ACHN (cell line): ENCODE measurements around the gene PLS3.
A peak's percentile ranks its signal among the peaks of the same experiment; 100 is the strongest.

Experiments
- DNase-seq: peaks from one replicate; pipeline ENCODE4 v3.0.0-alpha.2; 2015
- in situ Hi-C: cut with HindIII; loops from 2 replicates; pipeline ENCODE4 v1.10.0; 2017; ENCODE audit warnings: low sequenced_read_pairs, low pct_ligation_motif_present, low pct_unique_long_range_greater_than_20kb

Gene PLS3

DNA sequence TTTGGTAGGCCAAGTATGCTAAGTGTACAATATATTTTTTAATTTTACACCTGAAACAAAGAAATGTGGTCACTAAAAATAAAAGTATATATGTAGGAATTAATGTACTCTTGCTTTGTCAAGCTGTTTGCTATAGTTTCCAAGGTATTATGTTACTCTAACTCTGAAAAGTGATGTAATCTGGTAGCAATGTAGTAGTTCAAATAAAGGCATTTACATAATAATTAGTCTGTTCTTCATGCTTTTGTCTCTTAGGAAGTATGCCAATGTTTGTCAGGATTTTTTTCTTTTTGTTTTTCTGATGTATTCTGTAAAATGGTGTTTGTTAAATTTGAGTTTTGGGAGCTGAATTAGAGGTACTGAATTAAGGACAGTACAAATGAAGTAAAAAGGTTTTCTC is 89.5 kb downstream of the PLS3 start:
- in situ Hi-C loops = no loop called here

DNA sequence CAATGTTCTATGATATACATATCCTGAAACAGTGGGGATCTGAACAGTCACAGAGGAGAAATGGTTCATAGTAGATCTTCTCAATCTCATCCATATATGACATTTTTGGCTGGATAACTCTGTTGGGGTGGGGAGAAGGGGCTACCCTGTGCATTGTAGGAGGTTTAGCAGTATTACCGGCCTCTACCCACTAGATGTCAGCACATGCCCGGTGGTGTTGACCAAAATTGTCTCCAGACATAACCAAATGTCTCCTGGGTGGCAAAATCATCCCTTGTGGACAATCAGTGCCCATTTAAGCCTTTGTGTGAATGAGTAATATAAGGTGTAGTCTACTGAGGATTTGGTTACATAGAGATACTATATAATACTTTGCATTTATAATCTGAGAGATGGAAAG is 89.9 kb downstream of the PLS3 start:
- peak; percentile 25 for DNase-seq
- in situ Hi-C loops = no loop called here

More for the DNA sequence above, 89.5 kb downstream of the PLS3 start:
- DNase-seq = no peak

GRCh38 chrX:115652221-115652620 is 91.2 kb downstream of the PLS3 start:
- DNase-seq = no peak
- in situ Hi-C loops = no loop called here

DNA sequence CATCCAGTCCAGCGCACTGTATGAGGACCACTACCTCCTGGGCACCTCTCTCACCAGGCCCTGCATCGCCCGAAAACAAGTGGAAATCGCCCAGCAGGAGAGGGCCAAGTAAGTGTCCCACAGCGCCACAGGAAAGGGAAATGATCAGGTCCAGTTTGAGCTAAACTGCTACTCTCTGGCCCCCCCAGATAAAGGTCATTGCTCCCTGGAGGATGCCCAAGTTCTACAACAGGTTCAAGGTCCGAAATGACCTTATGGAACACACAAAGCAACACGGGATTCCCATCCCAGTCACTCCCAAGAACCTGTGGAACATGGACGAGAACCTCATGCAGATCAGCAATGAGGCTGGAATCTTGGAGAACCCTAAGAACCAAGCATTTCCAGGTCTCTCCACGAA is 104.1 kb downstream of the PLS3 start:
- no peak for DNase-seq
- in situ Hi-C loops = no loop called here

GRCh38 chrX:115679460-115679859 is 118.5 kb downstream of the PLS3 start:
- peak; percentile 23 for DNase-seq
- in situ Hi-C loops = no loop called here

GRCh38 chrX:115687595-115687994 is 126.6 kb downstream of the PLS3 start:
- in situ Hi-C loops = no loop called here
- no peak for DNase-seq

DNA sequence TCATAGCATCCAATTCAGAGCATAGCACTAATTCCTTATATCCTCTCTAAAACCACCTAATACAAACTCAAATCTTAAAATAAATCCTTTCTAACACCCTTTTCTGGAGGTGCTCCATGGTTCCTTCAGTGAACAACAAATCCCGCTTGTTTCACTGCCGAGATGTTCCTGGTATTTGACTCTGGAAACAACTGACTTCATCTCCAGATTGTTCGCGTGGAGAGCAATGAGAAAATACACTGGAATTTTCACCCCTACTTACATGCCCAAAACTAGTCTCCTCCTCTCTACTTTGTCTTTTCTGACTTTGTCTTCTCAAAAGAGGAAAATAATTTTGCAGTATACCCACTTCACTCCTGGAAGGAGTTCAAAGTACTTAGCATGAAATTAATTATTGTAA is 129.0 kb downstream of the PLS3 start:
- DNase-seq = no peak
- in situ Hi-C loops = no loop called here

DNA sequence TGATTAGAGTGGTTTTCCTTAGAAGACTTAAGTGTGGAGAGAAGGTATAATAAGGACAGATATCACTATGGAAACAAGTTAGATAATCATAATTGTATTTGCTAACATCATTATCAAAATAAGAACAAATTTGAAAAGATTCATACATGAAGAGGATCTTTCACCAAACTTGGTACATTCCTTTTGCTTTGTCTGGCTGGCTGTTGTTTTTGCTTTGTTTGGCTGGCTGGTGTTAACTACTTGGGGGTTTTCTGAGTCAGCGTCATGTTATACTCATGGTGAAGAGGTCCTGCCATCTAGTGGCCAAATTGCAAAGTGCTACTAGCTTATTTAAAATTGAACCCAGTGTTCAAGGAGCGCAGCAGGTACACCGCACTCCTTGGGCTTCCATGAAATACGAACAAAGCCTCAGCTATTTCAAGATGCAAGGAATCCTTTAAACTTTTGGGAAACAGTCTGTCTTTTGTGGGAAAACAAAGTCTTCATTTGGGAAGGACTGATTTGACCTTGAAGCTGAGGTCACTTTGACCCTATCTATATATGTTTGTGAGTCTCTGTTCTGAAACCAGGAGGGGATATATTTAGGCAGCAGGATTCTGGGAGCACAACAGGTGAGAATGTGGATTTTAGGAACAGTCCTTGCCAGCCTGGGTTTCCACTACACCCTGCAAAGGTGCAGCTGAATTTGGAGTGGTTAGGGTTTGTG is 129.7 kb downstream of the PLS3 start:
- DNase-seq = peak; percentile 54
- in situ Hi-C loops = no loop called here

GRCh38 chrX:115693476-115693875 is 132.5 kb downstream of the PLS3 start:
- DNase-seq = no peak
- in situ Hi-C loops = no loop called here

DNA sequence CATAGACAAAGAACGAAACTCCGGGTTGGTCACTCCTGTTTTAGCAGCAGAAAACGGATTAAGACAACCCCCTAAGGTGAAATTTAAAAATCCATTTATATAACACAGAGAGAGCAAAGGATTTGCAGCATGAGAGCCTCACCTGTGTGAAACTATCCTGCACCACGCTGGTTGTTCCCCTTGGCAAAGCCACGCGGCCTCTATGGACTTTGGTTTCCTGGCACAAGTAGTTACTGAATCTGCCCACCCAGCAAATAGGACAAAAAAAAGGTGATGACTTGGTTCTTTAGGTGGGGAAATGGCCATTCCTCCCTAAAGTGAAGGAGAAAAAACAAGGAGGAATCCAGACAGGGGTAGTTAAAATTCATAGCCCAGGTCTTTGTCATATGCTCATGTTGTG is 133.1 kb downstream of the PLS3 start:
- in situ Hi-C loops = no loop called here
- DNase-seq = no peak

DNA sequence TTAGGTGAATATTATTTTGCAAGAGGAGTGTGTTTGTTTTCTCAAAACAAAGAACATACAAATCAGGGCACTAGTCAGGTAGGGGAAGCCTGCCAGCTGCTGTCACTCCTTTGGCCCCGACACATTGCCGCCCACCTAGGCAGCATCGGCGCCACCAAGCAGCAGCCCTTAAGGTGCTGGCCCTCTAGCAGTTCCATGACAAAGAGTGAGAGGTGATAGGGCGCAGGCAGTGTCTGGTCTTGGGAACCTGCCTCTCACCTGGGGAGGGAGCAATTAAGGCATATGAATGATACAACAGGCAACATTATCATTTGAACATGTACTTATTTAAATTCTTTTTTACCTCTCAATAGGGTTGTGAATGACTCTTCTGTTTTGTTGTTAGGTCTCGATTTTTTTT is 135.1 kb downstream of the PLS3 start:
- in situ Hi-C loops = no loop called here
- no peak for DNase-seq

GRCh38 chrX:115696939-115697338 is 136.0 kb downstream of the PLS3 start:
- in situ Hi-C loops = no loop called here
- no peak for DNase-seq

DNA sequence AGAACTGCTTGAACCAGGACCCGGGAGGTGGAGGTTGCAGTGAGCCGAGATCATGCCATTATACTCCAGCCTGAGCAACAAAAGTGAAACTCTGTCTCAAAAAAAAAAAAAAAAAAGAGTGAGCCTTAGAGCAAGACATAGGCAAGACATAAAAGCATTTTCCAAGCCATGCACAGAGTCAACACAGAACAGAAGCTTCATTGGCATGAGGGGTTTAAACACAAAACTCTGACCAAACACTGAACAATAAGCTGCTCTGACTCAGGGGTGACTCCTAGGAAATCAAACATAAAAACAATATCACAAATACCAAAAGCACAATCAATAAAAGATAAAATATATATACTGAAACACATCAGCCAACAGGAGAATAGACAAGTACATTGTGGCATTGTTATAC is 136.8 kb downstream of the PLS3 start:
- in situ Hi-C loops = no loop called here
- no peak for DNase-seq
